GM21737 (cell line): Measurements from ENCODE around the gene CCDC80.

Experiments used
- ATAC-seq: cut with Tn5 transposase; IDR thresholded peaks from one replicate; pipeline ENCODE4 v1.9.1; 2021; ENCODE audit warnings: mild to moderate bottlenecking, moderate library complexity; ENCODE audit not compliant: unreplicated experiment

CCDC80 gene

GRCh38 chr3:112656043-112656442 lies 15.1 kb upstream of the CCDC80 start:
- ATAC-seq = no peak

GRCh38 chr3:112654979-112655378 lies 14.0 kb upstream of the CCDC80 start:
- no peak for ATAC-seq

- no peak for ATAC-seq
Observed at GRCh38 chr3:112654492-112654891, 13.5 kb upstream of the CCDC80 start.

DNA sequence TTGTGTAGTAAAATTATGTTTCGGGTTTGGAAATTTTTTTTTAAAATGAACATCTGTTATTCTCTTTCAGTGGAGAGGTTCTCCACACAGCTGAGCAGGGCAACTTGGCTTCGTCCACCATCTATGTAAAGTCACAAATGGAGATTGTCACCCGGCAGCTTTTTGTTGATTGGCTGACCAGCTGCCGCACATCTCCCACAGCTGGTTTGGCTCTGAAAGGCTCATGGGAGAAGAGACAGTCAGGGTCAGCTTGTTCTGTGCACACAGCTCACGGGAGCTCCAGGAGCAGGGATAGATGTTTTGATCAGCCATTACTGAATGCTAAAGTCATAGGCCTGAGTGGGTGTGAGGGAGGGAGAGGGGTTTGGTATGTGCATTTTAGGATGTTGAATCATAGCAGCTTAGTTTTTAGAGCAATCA lies 12.9 kb upstream of the CCDC80 start:
- ATAC-seq = no peak

DNA sequence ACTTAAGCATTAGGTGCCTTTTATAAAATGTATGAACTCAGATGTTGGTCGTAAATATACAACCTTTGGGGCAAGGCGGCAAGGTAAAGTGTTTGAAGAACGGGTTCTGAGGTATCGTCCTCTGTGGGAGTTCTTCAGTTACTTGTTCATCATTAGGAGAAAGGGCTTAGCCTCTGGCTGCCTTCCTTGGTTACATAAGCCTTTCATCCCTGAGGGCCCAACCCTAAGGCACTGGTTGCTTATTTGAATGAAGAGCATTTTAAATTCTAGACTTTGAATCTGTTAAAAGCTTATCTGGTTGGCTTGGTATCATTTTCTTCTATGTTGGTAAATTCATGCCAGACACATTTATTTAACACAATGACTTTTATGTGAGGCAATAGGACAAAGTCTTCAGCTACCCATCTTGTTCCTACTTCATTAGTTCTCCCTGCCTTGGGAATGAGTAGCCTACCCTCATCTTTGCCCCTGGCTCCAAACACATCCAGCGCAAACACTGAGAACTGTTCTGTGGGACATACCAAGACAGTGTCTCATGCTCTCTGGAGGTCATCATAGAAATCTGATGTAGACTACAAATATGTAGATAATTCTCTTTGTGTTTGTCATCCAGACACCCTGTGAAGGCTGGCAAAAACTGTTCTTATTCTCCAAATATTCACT lies 12.4 kb upstream of the CCDC80 start:
- no peak for ATAC-seq

DNA sequence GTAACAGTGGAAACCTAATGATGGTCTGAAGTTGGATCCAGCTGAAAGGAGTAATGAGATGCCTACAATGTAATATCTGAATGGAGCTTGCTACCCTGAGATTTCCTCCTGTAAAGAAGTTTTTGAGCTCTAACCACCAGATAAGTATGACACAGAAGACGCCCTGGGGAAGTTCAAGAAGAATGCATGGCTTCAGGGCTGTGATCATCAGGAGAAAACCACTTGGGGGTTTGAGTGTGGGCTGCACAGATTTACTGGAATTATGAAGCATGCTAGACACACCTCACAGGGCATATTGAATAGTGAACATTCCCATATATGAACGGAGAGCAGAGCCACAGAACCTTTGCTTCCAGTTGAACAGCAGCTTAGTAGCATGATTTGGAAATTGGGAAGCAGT lies 10.6 kb upstream of the CCDC80 start:
- no peak for ATAC-seq

DNA sequence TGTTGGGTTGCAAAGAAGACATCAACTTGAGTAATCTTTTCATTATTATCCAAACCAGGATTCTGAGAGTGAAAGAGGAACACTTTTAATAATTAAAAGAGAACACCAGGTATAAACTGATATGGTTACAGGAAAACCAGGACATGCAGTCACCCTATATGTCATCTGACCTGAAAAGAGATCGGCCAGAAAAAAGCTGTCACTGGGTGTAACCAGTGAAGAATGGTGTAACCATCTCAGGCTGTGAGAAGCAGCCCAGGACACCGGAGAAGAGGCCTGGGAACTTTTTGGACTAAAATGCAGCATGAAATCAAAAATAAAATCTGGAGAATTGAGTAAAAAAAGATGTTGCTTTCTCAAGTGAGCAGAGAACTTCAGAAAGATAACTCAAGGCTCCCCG lies 10.1 kb upstream of the CCDC80 start:
- ATAC-seq = no peak

- ATAC-seq = no peak
Observed at GRCh38 chr3:112650482-112650881, 9.5 kb upstream of the CCDC80 start.

DNA sequence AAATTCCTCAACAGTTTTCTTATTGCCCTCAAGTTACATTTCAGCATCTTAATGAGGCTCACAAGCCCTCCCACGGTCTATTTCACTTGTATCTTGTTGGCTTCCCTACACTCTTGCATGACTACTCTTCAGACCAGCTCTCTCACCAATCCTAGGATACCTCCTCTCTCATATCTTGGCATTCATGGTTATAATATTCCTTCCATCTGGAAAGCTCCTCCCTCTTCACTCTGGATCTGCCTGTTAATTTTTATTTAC lies 8.5 kb upstream of the CCDC80 start:
- no peak for ATAC-seq

GRCh38 chr3:112647122-112647521 lies 6.2 kb upstream of the CCDC80 start:
- no peak for ATAC-seq

DNA sequence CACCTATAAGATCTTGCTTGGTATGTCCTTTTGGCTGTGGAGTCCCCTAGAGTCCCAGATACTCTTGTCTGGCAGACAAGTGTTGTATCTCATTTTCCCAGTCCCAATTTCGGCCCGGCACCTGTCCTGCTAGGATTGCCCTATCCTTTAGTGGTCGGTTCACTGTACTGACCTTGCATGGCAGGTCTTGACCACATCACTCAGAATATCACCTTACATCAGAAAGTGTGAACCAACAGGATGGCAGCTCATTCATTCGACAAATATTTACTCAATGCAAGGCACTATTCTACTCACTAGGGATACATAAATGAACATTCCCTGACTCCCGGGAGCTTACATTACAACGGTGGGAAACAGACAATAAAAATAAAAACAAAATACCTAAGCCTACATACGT lies 5.7 kb upstream of the CCDC80 start:
- ATAC-seq = no peak

GRCh38 chr3:112644453-112644852 lies 3.5 kb upstream of the CCDC80 start:
- ATAC-seq = no peak

- no peak for ATAC-seq
Observed at GRCh38 chr3:112643621-112644240, 2.8 kb upstream of the CCDC80 start.

DNA sequence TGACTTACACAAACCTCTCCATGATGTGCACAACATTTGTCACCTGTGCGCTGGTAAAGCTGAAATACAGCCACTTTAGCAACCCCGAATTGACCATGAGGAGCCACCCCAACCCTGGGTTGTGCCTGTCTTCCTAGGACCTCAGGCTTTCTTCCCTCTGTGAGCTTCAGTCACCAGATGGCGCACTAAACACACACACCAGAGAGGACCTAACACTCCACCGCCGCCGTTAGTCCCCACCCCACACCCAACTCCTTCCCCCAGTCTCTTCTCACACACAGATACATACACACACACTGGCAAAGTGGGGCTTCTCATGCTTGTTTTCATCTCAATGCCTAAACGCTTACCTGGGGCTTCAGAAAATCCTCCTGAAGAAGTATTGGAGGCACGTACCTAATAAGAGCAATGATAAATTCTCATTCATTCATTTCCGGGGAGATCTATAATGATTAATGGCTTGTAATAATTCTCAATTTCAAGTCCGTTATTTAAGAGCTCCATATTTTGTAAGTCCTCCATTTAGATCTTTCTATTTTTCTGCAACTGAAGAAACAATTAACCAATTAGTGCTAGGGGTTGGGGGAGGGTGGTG lies 2.1 kb upstream of the CCDC80 start:
- peak; percentile 79 for ATAC-seq

- no peak for ATAC-seq
Observed at GRCh38 chr3:112640276-112640929, 540 bp downstream of the CCDC80 start.

DNA sequence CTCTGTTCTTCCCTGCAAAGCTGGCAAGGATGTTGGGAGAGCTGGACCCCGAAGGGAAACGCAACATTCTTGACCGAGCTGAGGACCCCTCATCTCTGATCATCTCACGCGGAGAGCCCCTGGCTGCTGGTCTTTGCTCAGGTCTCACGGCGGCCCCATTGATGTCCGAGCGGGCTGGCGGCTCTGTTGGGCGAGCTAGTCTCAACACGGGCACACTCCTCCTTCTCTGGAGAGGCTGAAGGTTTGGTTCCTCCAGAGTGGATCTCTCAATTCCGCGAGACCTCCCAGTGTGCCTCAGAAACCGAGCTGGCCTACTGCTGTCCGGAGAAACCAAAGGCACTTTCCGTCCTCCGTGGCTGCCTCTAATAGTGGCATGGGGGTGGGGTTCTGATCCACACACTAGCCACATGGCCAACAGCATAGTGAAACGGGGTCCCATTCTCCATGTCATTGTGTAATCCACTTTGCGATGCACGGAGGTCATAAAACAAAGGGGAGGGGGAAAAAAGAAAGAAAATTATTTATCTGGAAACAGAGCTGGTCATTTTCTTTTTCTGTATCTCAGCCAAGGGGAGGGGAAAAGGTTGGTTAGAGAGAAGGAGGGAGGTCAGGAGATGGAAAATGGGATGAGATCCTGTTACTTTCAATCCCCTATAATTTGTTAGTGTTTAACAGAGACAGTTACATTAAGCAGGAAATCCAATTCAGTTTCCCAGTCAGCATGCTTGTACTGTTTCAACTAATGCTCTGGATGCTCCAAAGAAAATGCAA lies 1.3 kb downstream of the CCDC80 start:
- ATAC-seq = no peak

DNA sequence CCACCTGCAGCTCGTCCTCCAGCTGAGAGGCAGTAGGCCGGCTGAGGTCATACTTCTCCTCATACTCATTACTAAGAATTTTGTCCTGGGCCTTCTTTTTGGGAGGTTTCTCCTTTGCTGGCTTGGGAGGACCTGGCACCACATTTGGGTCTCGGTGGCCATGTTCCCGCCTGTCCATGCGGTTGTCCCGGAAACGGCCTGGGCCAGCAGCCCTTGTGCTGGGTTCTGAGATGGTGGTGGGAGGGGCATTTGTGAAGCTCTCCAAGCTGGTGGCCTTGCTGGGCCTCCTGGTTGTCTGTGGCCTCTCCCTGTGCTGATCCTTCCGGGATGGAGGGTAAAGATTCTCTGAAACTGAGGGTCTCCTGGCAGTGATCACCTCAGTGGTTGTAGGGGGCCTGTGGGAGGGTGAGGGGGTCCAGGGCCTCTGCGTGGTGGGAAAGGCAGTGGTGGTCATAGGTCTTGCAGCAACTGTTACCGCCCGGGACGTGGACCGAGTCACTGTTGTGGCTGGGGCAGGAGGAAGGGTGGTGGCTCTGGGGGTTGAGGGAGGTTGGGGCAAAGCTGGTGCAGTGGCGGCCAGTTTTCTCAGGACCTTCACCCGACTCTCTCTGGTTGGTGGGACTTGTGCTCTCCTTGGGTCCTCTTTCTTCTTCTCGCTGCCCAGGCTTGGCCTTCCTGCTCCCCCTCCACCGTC lies 2.5 kb downstream of the CCDC80 start:
- no peak for ATAC-seq

DNA sequence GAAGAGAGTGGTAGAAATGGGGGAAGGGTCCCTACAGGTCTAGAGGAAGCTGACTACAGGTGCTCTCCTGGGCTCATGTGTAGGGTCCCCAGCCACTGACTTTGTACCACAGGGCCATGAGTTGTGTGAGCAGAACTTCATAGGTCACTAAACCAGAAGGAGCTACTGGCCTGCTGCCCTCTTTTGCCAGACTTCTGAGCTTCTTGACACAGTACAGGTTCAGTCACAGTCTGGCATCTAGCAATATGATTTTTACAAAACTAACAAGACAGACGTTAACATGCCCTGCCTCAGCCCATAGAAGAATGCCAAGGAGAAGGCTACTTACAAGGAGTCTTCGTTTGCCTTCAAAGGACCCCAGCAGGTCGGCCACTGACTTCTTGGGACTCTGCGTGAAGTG lies 3.2 kb downstream of the CCDC80 start:
- ATAC-seq = no peak

- no peak for ATAC-seq
Observed at GRCh38 chr3:112635674-112636073, 5.3 kb downstream of the CCDC80 start.

GRCh38 chr3:112634786-112635541 lies 6.0 kb downstream of the CCDC80 start:
- no peak for ATAC-seq
